HG03439 (cell line): Measurements from ENCODE around the gene METTL21A.

ENCODE experiments used
- ATAC-seq: cut with Tn5 transposase; IDR thresholded peaks from one replicate; pipeline ENCODE4 v1.9.1; 2021; ENCODE audit warnings: mild to moderate bottlenecking, moderate library complexity; ENCODE audit not compliant: unreplicated experiment

METTL21A gene

DNA sequence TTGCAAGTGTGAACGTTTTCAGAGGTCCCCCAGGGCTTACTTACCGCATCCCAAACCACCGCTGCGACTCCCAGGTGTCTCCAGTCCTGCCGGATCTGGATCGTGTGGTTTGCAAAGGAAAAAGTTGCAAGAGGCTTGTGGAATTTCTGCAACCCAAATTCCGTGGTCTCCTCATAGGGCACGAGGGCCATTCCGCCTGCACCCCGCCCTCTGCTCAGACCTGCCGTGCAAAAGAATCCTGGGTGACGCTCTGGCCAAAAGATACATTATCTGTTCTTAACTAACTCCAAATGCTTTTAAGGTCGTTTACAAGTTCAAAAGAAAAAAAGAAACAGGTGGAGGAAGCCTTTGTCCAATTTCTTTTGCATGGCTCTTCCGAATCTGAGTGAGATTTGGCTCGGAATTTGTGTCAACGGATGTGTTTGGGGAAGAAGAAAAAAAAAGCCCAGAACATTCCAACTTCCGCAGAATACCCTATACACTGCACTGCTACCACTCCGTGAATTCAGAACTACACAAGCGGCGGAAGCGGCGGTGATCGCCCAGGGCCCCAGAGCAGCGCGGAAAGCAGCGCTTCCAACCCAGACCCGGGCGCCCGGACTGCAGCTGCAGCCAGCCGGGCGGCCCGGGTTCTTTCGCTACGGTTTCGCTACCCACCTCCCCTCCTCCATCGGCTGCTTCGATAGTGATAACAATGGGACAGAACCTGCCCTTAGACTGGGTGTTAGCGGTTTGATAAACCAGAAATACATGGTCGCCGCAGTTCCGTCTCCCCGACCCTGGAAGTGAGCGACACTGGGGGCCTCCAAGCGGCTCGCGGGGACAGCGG, 795 bp downstream of the METTL21A start:
- peak; percentile 29 for ATAC-seq

DNA sequence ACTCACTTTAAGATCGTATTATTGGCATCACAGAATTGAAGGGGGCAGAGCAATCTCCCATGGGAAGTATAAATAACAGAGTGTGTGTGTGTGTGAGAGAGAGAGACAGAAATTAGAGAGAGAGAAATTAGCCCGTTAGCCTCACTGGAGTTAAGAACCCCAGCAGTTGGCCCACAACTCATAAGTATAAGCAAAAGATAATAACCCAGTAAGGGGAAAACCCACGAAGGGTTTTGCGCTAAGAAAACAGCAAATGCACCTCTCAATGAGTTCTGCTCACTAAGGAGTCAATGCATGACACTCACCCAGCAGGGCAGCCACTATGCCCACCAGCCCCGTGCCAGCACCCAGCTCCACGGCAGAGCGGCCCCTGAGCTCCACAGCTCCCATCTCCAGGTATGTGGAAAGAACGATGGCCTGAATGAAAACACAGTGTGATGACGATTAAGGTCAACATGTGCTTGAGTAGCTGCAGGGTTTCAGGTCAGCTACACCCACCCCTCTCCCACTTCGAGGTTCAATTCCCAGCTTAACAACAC, 3.6 kb downstream of the METTL21A start:
- ATAC-seq, result no peak

- ATAC-seq, result peak; percentile 39
Measured at GRCh38 chr2:207619764-207620203, 5.4 kb downstream of the METTL21A start.

GRCh38 chr2:207617011-207617671, 8.1 kb downstream of the METTL21A start:
- no peak for ATAC-seq

GRCh38 chr2:207616185-207616584, 9.0 kb downstream of the METTL21A start:
- no peak for ATAC-seq

DNA sequence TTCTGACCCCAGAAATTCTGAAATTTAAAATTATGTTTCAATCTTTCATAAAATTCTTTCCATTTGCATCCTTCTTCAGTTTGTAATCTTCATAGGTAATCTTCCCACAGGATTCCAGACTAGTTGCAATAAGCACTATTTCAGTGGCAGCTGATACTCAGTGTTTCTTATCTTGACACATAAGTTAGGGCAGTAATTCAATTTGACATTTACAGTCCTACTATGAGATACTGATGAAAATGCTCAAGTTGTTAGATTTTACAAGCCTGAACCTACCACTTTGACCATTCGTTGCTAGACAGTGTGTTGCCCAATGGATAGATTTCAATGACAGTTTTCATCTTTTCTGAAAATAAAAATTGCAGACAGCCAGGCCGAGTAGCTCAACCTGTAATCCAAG, 10.4 kb downstream of the METTL21A start:
- no peak for ATAC-seq

DNA sequence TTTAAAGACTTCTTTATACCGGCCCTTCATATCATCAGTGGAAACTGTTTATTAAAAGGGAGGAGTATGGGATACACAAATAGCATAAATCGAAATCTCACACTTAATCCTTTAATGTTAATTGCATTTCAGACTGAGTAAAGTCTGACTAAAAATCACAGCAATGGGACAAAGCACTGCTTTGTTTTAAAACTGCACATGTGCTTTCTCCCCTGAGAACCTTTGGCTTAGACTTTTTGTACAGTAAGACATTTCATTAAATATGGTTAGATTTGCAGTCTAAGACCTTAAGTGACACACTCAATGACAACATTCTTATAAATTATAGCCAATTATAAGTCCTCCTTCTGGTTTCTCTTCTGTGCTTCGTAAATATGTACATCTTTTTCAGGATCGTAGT, 12.5 kb downstream of the METTL21A start:
- no peak for ATAC-seq

DNA sequence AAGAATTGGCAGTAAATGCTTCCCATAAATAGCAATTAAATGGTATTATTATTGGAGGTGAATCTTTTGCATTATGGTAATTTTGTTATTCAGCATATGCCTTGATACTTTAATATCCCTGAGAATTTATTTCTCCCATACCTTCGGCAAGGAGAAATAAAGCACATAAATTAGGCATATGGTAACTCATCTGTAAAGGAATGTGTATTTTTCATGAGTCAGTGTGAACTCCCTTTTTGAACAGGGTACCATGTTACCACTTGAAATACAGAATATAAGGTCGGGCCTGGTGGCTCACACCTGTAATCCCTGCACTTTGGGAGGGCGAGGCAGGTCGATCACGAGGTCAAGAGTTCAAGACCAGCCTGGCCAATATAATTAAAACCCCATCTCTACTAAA, 18.4 kb downstream of the METTL21A start:
- no peak for ATAC-seq

- ATAC-seq, result no peak
Measured at GRCh38 chr2:207606399-207606798, 18.8 kb downstream of the METTL21A start.

- no peak for ATAC-seq
Measured at GRCh38 chr2:207603486-207603885, 21.7 kb downstream of the METTL21A start.

DNA sequence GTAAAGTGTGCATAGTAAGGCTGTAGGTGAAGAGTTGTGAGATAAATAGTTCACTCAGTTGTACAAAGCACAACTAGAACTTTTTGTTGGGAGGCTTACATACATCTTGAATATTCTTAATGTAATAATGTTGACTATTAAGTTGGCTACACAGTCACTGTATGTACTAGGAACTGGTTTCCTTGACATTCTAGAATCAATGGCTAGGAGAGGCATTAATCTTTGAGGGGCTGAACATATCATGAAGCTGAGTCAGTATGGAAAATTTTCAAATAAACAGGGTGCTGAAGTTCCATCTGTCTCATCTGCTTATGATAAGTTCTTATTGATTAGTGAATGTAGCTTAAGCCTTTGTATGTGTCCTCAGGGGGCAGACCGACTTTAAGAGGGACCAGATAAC, 23.4 kb downstream of the METTL21A start:
- no peak for ATAC-seq

- ATAC-seq, result no peak
Measured at GRCh38 chr2:207600231-207600630, 25.0 kb downstream of the METTL21A start.

DNA sequence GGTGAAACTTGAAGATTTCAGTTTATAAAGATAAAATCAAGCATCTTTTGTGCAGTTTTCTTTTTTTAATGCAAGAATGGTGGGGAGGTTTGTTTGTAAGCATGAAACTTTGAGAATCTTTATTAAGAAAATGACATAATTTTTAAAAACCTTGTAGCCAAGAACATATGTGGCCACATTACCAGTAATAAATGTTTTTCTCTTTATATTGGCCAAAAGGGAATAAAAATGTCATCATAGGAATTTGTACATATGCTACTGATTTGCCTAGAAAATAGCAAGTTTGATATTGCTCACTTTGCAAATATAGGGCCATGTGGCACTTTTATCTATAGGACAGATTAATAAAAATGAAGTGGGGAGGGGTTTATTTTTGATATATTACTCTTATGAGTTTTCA, 25.6 kb downstream of the METTL21A start:
- ATAC-seq, result no peak

DNA sequence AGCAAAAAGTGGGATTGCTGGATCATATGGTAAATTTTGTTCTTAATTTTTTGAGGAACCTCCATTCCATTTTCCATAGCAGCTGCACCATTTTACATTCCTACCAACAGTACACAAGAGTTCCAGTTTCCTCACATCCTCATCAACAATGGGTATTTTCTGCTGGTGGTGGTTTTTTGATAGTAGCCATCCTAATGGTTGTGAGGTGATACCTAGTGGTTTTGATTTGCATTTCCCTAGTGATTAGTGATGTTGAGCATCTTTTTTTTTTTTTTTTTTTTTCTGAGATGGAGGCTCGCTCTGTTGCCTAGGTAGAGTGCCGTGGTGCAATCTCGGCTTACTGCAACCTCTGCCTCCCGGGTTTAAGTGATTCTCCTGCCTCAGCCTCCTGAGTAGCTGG, 30.5 kb downstream of the METTL21A start:
- ATAC-seq, result no peak

GRCh38 chr2:207594264-207594663, 30.9 kb downstream of the METTL21A start:
- ATAC-seq, result no peak

DNA sequence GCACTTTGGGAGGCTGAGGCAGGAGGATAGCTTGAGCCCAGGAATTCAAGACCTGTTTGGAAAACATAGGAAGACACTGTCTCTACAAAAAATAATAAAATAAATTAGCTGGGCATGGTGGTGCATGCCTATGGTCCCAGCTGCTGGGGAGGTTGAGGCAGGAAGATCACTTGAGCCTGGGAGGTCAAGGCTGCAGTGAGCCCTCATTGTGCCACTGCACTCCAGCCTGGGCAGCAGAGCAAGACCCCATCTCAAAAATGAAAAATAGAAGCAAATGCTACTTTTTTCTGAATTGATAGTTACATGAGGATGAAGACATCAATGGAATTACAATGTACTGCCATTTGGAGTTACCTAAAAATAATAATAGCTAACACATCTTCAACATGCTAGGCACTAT, 31.9 kb downstream of the METTL21A start:
- no peak for ATAC-seq

DNA sequence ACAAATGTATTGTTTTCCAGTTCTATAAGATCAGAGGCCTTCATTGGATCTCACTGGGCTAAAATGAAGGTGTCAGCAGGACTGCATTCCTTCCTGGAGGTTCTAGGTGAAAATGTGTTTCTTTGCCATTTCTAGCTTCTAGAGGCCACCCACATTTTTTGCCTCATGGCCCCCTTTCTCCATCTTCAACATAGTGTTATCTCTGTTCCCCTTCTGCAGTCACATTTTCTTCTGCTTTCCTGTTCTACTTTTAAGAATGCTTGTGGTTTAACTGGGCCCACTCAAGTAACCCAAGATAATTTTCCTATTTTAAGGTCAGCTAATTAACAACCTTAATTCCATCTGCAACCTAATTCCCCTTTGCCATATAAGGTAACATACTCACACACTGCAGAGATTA, 36.1 kb downstream of the METTL21A start:
- no peak for ATAC-seq

DNA sequence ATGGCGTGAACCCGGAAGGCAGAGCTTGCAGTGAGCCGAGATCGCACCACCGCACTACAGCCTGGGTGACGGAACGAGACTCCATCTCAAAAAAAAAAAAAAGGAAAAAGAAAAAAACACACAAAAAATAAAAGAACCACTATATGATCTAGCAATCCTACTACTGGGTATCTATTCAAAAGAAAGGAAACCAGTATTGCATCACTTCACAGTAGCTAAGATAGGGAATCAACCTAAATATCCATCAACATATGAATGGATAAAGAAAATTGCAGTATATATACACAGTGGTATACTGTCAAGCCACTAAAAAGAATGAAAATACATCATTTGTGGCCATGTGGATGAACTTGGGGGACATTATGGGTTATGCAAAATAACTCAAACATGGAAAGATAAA, 37.9 kb downstream of the METTL21A start:
- ATAC-seq, result no peak

DNA sequence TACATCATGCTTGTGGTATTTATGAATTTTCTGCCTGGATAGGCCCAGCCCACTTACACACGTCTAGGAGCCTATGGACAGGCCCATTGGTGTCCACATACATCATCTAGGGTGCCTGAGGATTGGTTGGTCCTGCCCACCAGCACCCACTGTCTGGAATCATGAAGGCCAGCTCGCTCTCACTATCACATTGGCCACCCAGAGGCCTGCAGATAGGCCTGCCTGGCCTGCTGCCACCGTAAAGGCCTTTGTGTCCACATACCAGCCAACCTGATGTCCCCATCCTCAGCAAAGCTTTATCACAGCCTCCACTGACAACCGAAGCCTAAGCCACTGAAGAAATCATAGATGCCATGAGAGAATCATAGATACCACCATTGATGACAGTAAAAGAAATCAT, 40.2 kb downstream of the METTL21A start:
- no peak for ATAC-seq

DNA sequence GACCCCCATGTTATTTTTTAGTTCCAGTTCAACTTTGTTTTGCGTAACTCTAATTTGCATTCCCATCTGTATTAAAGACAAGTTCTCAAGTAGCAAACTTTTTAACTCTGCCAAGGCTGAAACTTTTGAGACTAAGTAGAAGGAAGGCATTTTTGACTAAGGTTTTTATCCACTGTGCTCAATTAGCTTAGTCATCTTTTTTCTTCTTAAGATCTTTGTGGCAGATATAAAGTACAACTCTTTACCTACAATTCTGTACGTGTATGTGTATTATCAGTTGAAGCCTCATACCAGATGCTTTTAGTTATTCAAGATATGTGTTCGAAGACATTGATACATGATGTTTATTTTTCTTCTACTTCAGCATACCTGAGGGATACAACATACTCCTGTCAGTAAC, 53.8 kb downstream of the METTL21A start:
- no peak for ATAC-seq

- no peak for ATAC-seq
Measured at GRCh38 chr2:207567671-207568070, 57.5 kb downstream of the METTL21A start.
